ENCODE measurements around the gene ABLIM1. TPM values are rescaled to one million over a fixed set of nuclear protein-coding genes. Genes with fewer than 3 reads are reported as not detected.

Gene ABLIM1
- total and polyA plus RNA-seq, 10 of the 15 experiments (the other 5 are each of a cell fraction or from before 2014, with no cell fraction given), result 14.2 to 50.5 (median 28.1) TPM

- Histone ChIP-seq H3K27me3 (replicated peaks in 1 of 2; ENCODE audit: control insufficient read depth in 2 of 2, insufficient read depth in 2 of 2, low read length in 1 of 2) (no peaks in the 10 kb centered on the region; a peak in 1 of 4 replicates), H3K36me3 (ENCODE audit: control insufficient read depth in 2 of 2, insufficient read depth in 2 of 2, low read length in 1 of 2) (no peaks in the 10 kb centered on the region), H3K79me2 (ENCODE audit: control insufficient read depth, insufficient read depth, low read length) (no peaks in the 10 kb centered on the region), H3K4me2 (ENCODE audit: control insufficient read depth, insufficient read depth) (no peak overlapping the region), H3K27ac (ENCODE audit: control insufficient read depth, insufficient read depth) (no peak overlapping the region), H3K4me1 (ENCODE audit: control insufficient read depth, insufficient read depth, low read length) (no peaks in the 10 kb centered on the region), H3K4me3 (no peak overlapping the region), H4K20me1 (ENCODE audit: control insufficient read depth, insufficient read depth) (no peaks in the 10 kb centered on the region), H2AFZ (ENCODE audit: control insufficient read depth, low read depth, low read length) (no peak overlapping the region), H3K9me3 (replicated peaks; ENCODE audit: control insufficient read depth, insufficient read depth, low read length) (no peaks in the 10 kb centered on the region; the same call in 2 of the 3 replicates), H3K9ac (ENCODE audit: control insufficient read depth, insufficient read depth, low read length) (no peak overlapping the region)
- no peak for DNase-seq (ENCODE audit: low read depth, low spot score)
- SMC1A ChIA-PET (ENCODE audit: uncharacterized antibody, unreplicated experiment), result no interaction called here
- WGBS (ENCODE audit: insufficient coverage, insufficient replicate concordance, low lambda C conversion rate, missing lambda C conversion rate), result 1% methylated on average over 3 of the region's 3 CpGs
- no peak for FAIRE-seq
- in situ Hi-C loops (cut with MboI) (no loop called here), intact Hi-C loops (cut with micrococcal nuclease; ENCODE audit: unreplicated experiment) (no loop called here)
- no TSS peak for BruUV-seq (replicated peaks)
- RAD21 ChIA-PET (ENCODE audit: unreplicated experiment), result no interaction called here
- ATAC-seq, result no peak
- POLR2A ChIA-PET, result no interaction called here
- TF ChIP-seq SIX5 (IDR thresholded peaks at IDR 0.05; ENCODE audit: low read depth, low read length, severe bottlenecking), result no peak
- TF ChIP-seq RB1 (IDR thresholded peaks at IDR 0.05; ENCODE audit: borderline replicate concordance), result no peak
- no peak for TF ChIP-seq RELB (IDR thresholded peaks at IDR 0.05; ENCODE audit: low read depth)
- no peak for TF ChIP-seq RELA (IDR thresholded peaks at IDR 0.05; ENCODE audit: borderline replicate concordance, partially characterized antibody)
- no peak for TF ChIP-seq CHD4 (IDR thresholded peaks at IDR 0.05)
- TF ChIP-seq SREBF1 (IDR thresholded peaks at IDR 0.05; ENCODE audit: low read length), result no peak
- TF ChIP-seq SMC3 (IDR thresholded peaks at IDR 0.05; ENCODE audit: borderline replicate concordance, low read length), result no peak
- TF ChIP-seq STAT1 (conservative IDR thresholded peaks at IDR 0.05), result no peak
- no peak for TF ChIP-seq MYB (IDR thresholded peaks at IDR 0.05; ENCODE audit: borderline replicate concordance, low read depth, low read length)
- TF ChIP-seq CEBPB (IDR thresholded peaks at IDR 0.05; ENCODE audit: borderline replicate concordance in 1 of 2, low read depth in 2 of 2, low read length in 2 of 2), result no peak
- TF ChIP-seq, protein P1, sequence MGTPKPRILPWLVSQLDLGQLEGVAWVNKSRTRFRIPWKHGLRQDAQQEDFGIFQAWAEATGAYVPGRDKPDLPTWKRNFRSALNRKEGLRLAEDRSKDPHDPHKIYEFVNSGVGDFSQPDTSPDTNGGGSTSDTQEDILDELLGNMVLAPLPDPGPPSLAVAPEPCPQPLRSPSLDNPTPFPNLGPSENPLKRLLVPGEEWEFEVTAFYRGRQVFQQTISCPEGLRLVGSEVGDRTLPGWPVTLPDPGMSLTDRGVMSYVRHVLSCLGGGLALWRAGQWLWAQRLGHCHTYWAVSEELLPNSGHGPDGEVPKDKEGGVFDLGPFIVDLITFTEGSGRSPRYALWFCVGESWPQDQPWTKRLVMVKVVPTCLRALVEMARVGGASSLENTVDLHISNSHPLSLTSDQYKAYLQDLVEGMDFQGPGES (IDR thresholded peaks at IDR 0.05), result no peak
- no peak for TF ChIP-seq CHD2 (IDR thresholded peaks at IDR 0.05; ENCODE audit: borderline replicate concordance, low read depth, low read length)
- TF ChIP-seq NRF1 (conservative IDR thresholded peaks at IDR 0.05; ENCODE audit: low read depth, low read length), result no peak
- TF ChIP-seq TBL1XR1 (IDR thresholded peaks at IDR 0.05; ENCODE audit: low read depth, low read length), result no peak
- CTCF ChIA-PET, result no interaction called here
Observed at GRCh38 chr10:114618722-114619121, 39.4 kb downstream of the ABLIM1 start.
